ENCODE measurements around the gene SULT2A1. TPM values are rescaled to one million over a fixed set of nuclear protein-coding genes. Genes with fewer than 3 reads are reported as not detected.
A peak's percentile ranks its signal among the peaks of the same experiment; 100 is the strongest.
"Not testable (repeated sequence)": the region's sequence is repeated elsewhere in the genome, so short reads cannot be mapped to it uniquely, and the experiment has no call there.

The SULT2A1 gene
- polyA plus RNA-seq (ENCODE audit: insufficient read length in 12 of 12): under 1 TPM in 3 of 12 donors, not detected in 9; 0.08 to 0.33 (median 0.14) TPM
- long read RNA-seq, donor 1, transcript SULT2A1-201 (6 exons, 1,987 nt): major isoform, 11 of 11 reads
- long read RNA-seq, donor 1, partial matches to known transcripts: 0 of 11 reads
- long read RNA-seq, donor 1, other reads (novel, unspliced or antisense): 0 of 11 reads
- long read RNA-seq, donor 2, transcript SULT2A1-201 (6 exons, 1,987 nt): major isoform, 8 of 8 reads
- long read RNA-seq, donor 2, partial matches to known transcripts: 0 of 8 reads
- long read RNA-seq, donor 2, other reads (novel, unspliced or antisense): 0 of 8 reads
- long read RNA-seq, donor 3: 0 reads
- long read RNA-seq, donor 4: 0 reads
- long read RNA-seq, donor 5: 0 reads
- long read RNA-seq, donor 6, partial matches to known transcripts: 0 of 3 reads
- long read RNA-seq, donor 6, other reads (novel, unspliced or antisense): 0 of 3 reads
- long read RNA-seq, donor 7: 0 reads
- long read RNA-seq, donor 8: 0 reads
- long read RNA-seq, donor 9: 0 reads
- long read RNA-seq, donor 10: 0 reads
- long read RNA-seq, donor 11: 0 reads

GRCh38 chr19:47886010-47886559 is at the start of gene SULT2A1:
SULT2A1 (minus strand) TSS chr19:47886315; CDS start chr19:47886257, 58 bp downstream.
- no peak for DNase-seq

GRCh38 chr19:47928581-47928980 is 42.5 kb upstream of the SULT2A1 start:
- not testable (repeated sequence) for DNase-seq

- DNase-seq: not testable (repeated sequence)
Measured at GRCh38 chr19:47920107-47920506, 34.0 kb upstream of the SULT2A1 start.

- DNase-seq: not testable (repeated sequence)
Measured at GRCh38 chr19:47910191-47910590, 24.1 kb upstream of the SULT2A1 start.

GRCh38 chr19:47909350-47909749 is 23.2 kb upstream of the SULT2A1 start:
- DNase-seq: not testable (repeated sequence)

- no peak for DNase-seq
Measured at GRCh38 chr19:47901370-47901769, 15.3 kb upstream of the SULT2A1 start.

GRCh38 chr19:47899335-47899734 is 13.2 kb upstream of the SULT2A1 start:
- DNase-seq: no peak

GRCh38 chr19:47897861-47898260 is 11.7 kb upstream of the SULT2A1 start:
- DNase-seq: no peak

GRCh38 chr19:47896773-47897172 is 10.7 kb upstream of the SULT2A1 start:
- no peak for DNase-seq

GRCh38 chr19:47896019-47896418 is 9.9 kb upstream of the SULT2A1 start:
- DNase-seq: no peak

GRCh38 chr19:47895165-47895782 is 9.2 kb upstream of the SULT2A1 start:
- no peak for DNase-seq

GRCh38 chr19:47891923-47892666 is 6.0 kb upstream of the SULT2A1 start:
- no peak for DNase-seq

GRCh38 chr19:47891622-47891922 is 5.5 kb upstream of the SULT2A1 start:
- DNase-seq: no peak

- no peak for DNase-seq
Measured at GRCh38 chr19:47890865-47891621, 4.9 kb upstream of the SULT2A1 start.

- DNase-seq: no peak
Measured at GRCh38 chr19:47885067-47885463, 1.1 kb downstream of the SULT2A1 start.

GRCh38 chr19:47882890-47883289 is 3.2 kb downstream of the SULT2A1 start:
- no peak for DNase-seq

GRCh38 chr19:47881757-47882156 is 4.4 kb downstream of the SULT2A1 start:
- DNase-seq: no peak

GRCh38 chr19:47879385-47879784 is 6.7 kb downstream of the SULT2A1 start:
- not testable (repeated sequence) for DNase-seq

- no peak for DNase-seq
Measured at GRCh38 chr19:47878906-47879305, 7.2 kb downstream of the SULT2A1 start.

GRCh38 chr19:47865166-47865565 is 20.9 kb downstream of the SULT2A1 start:
- no peak for DNase-seq

GRCh38 chr19:47863514-47863936 is 22.6 kb downstream of the SULT2A1 start:
- DNase-seq: peak; percentile 82
